Pulmonary artery endothelial cell (primary cell): ENCODE measurements around the gene THEMIS. TPM values are rescaled to one million over a fixed set of nuclear protein-coding genes. Genes with fewer than 3 reads are reported as not detected.
"Not testable (repeated sequence)": the region's sequence is repeated elsewhere in the genome, so short reads cannot be mapped to it uniquely, and the experiment has no call there.

Experiments
- DNase-seq: peaks from one replicate; pipeline ENCODE4 v3.0.0-alpha.2; 2011; ENCODE audit warnings: low read depth, low spot score
- total RNA-seq: library from RNA; depleted of rRNA; stranded (reverse); fragments of >200 nt; gene quantifications from 2 replicates; pipeline ENCODE4 v1.2.3, GENCODE V29; 2014

Gene THEMIS
- total RNA-seq, 1 donor from 2014 or later = not detected

- DNase-seq = no peak
These were observed 92.9 kb downstream of the THEMIS start for GRCh38 chr6:127807806-127808517.

GRCh38 chr6:127796713-127797112 lies 104.1 kb downstream of the THEMIS start:
- DNase-seq = no peak

GRCh38 chr6:127794405-127794804 lies 106.5 kb downstream of the THEMIS start:
- DNase-seq = no peak

GRCh38 chr6:127793396-127793795 lies 107.5 kb downstream of the THEMIS start:
- no peak for DNase-seq

GRCh38 chr6:127792616-127793015 lies 108.2 kb downstream of the THEMIS start:
- DNase-seq = no peak

- DNase-seq = no peak
These were observed 108.9 kb downstream of the THEMIS start for GRCh38 chr6:127791779-127792528.

GRCh38 chr6:127790571-127790970 lies 110.3 kb downstream of the THEMIS start:
- no peak for DNase-seq

- no peak for DNase-seq
These were observed 114.7 kb downstream of the THEMIS start for GRCh38 chr6:127786109-127786508.

- no peak for DNase-seq
These were observed 116.4 kb downstream of the THEMIS start for GRCh38 chr6:127784468-127784867.

GRCh38 chr6:127781636-127782272 lies 119.1 kb downstream of the THEMIS start:
- not testable (repeated sequence) for DNase-seq

- no peak for DNase-seq
These were observed 124.5 kb downstream of the THEMIS start for GRCh38 chr6:127776320-127776719.

- DNase-seq = no peak
These were observed 125.5 kb downstream of the THEMIS start for GRCh38 chr6:127775371-127775770.

- DNase-seq = no peak
These were observed 132.1 kb downstream of the THEMIS start for GRCh38 chr6:127768745-127769144.

- DNase-seq = no peak
These were observed 132.6 kb downstream of the THEMIS start for GRCh38 chr6:127768223-127768622.

- DNase-seq = no peak
These were observed 134.9 kb downstream of the THEMIS start for GRCh38 chr6:127765949-127766348.

- DNase-seq = no peak
These were observed 138.6 kb downstream of the THEMIS start for GRCh38 chr6:127762284-127762683.

GRCh38 chr6:127761084-127761483 lies 139.8 kb downstream of the THEMIS start:
- no peak for DNase-seq

- DNase-seq = no peak
These were observed 151.8 kb downstream of the THEMIS start for GRCh38 chr6:127749095-127749494.

GRCh38 chr6:127748290-127748689 lies 152.6 kb downstream of the THEMIS start:
- no peak for DNase-seq

- no peak for DNase-seq
These were observed 162.4 kb downstream of the THEMIS start for GRCh38 chr6:127738423-127738822.

- DNase-seq = no peak
These were observed 163.1 kb downstream of the THEMIS start for GRCh38 chr6:127737768-127738167.

- peak; percentile 39 for DNase-seq
These were observed 163.8 kb downstream of the THEMIS start for GRCh38 chr6:127737009-127737486.
